GM12878 (cell line): Measurements from ENCODE around the gene CACNA2D3. TPM values are rescaled to one million over a fixed set of nuclear protein-coding genes. Genes with fewer than 3 reads are reported as not detected.

Experiments used
- ATAC-seq: fragments of 200-7000 bp; cut with Tn5 transposase; 3 replicates; pipeline ENCODE4 v1.9.1; 2020; ENCODE audit warnings: mild to moderate bottlenecking, moderate library complexity
- BruUV-seq: library from RNA; stranded (reverse); fragments of 400-500 nt; replicated peaks from 2 replicates; lab custom pipeline; 2021; lab: Mats Ljungman, UMichigan
- CTCF ChIA-PET: fragments of 300-600 bp; sonication (Branson Sonifier 250); formaldehyde crosslinking; extraction: SDS; loops from one replicate; lab custom pipeline; 2021; ENCODE audit warnings: inconsistent platforms; lab: Yijun Ruan, JAX
- POLR2A ChIA-PET: fragments of 350-600 bp; formaldehyde crosslinking; extraction: SDS; loops from one replicate; lab custom pipeline; 2021; ENCODE audit warnings: inconsistent platforms; lab: Charles Lee
- RAD21 ChIA-PET: fragments of 300-600 bp; sonication (Branson Sonifier 250); formaldehyde crosslinking; loops from one replicate; lab custom pipeline; 2023; ENCODE audit warnings: antibody characterized with exemption; ENCODE audit not compliant: unreplicated experiment; lab: Charles Lee
- SMC1A ChIA-PET: fragments of 300-600 bp; sonication (Branson Sonifier 250); formaldehyde crosslinking; loops from one replicate; lab custom pipeline; 2023; ENCODE audit not compliant: unreplicated experiment, uncharacterized antibody; lab: Charles Lee
- DNase-seq: peaks from one replicate; pipeline ENCODE4 v3.0.0-alpha.2; 2011; ENCODE audit warnings: low read depth, low spot score
- FAIRE-seq: peaks from 3 replicates; lab custom pipeline; 2011; peaks lifted over from hg19 to GRCh38; lab: Jason Lieb, UNC
- H2AFZ ChIP-seq: 2 replicates; pipeline ENCODE4 v1.6.0; 2011; ENCODE audit warnings: low read depth, low read length, control low read depth; ENCODE audit not compliant: control insufficient read depth
- H3K27ac ChIP-seq: 2 replicates; pipeline ENCODE4 v1.5.1; 2011; ENCODE audit warnings: control low read depth; ENCODE audit not compliant: control insufficient read depth, insufficient read depth
- H3K27me3 ChIP-seq, 2 experiments: replicated peaks in 1 of 2; 2 replicates each; pipeline versions ENCODE4 v1.6.0 to v1.6.1; 2011; ENCODE audit warnings: low read length in 1 of 2; ENCODE audit not compliant: control insufficient read depth in 2 of 2, insufficient read depth in 2 of 2
- H3K36me3 ChIP-seq, 2 experiments: 2 replicates each; pipeline ENCODE4 v1.5.1; 2011; ENCODE audit warnings: low read length in 1 of 2; ENCODE audit not compliant: control insufficient read depth in 2 of 2, insufficient read depth in 2 of 2
- H3K4me1 ChIP-seq: 2 replicates; pipeline ENCODE4 v1.6.1; 2011; ENCODE audit warnings: mild to moderate bottlenecking, low read length, moderate library complexity, mixed read lengths; ENCODE audit not compliant: control insufficient read depth, insufficient read depth
- H3K4me2 ChIP-seq: 2 replicates; pipeline ENCODE4 v1.6.0; 2011; ENCODE audit warnings: control low read depth; ENCODE audit not compliant: control insufficient read depth, insufficient read depth
- H3K4me3 ChIP-seq: fragments of 200-600 bp; sonication (generic); 2 replicates; pipeline ENCODE4 v1.5.1; 2016
- H3K79me2 ChIP-seq: 2 replicates; pipeline ENCODE4 v1.6.0; 2011; ENCODE audit warnings: low read length; ENCODE audit not compliant: control insufficient read depth, insufficient read depth
- H3K9ac ChIP-seq: 2 replicates; pipeline ENCODE4 v1.8.0; 2011; ENCODE audit warnings: low read length, control low read depth, mixed read lengths; ENCODE audit not compliant: control insufficient read depth, insufficient read depth
- H3K9me3 ChIP-seq: replicated peaks from 3 replicates; pipeline ENCODE4 v1.5.1; 2011; ENCODE audit warnings: mild to moderate bottlenecking, low read length; ENCODE audit not compliant: control insufficient read depth, insufficient read depth
- H4K20me1 ChIP-seq: 2 replicates; pipeline ENCODE4 v1.6.0; 2011; ENCODE audit not compliant: control insufficient read depth, insufficient read depth
- ATF2 ChIP-seq: IDR thresholded peaks from 2 replicates; pipeline ENCODE4 v1.6.1; 2012; ENCODE audit warnings: low read length, inconsistent platforms
- ATF7 ChIP-seq: fragments of 450-650 bp; IDR thresholded peaks from 2 replicates; pipeline ENCODE4 v1.6.1; 2016; ENCODE audit warnings: low read depth, mild to moderate bottlenecking
- BACH1 ChIP-seq: fragments of 450-650 bp; IDR thresholded peaks from 2 replicates; pipeline ENCODE4 v1.6.1; 2017; ENCODE audit warnings: mild to moderate bottlenecking, borderline replicate concordance
- CBFB ChIP-seq: IDR thresholded peaks from 2 replicates; pipeline ENCODE4 v1.6.1; 2016; ENCODE audit warnings: antibody characterized with exemption, low read depth
- ETV6 ChIP-seq, 2 experiments: fragments of 450-650 bp in 1 of 2; IDR thresholded peaks in 1 of 2; conservative IDR thresholded peaks in 1 of 2; 2 replicates each; pipeline ENCODE4 v1.6.1; 2014; ENCODE audit warnings: antibody characterized with exemption in 1 of 2, borderline replicate concordance in 1 of 2, low read depth in 1 of 2, mild to moderate bottlenecking in 1 of 2, moderate library complexity in 1 of 2
- HDGF ChIP-seq: fragments of 450-650 bp; IDR thresholded peaks from 2 replicates; pipeline ENCODE4 v1.6.1; 2016; ENCODE audit warnings: antibody characterized with exemption
- MAX ChIP-seq: IDR thresholded peaks from 2 replicates; pipeline ENCODE4 v1.6.1; 2012; ENCODE audit warnings: low read depth, low read length, improper control_type of control experiment
- NFXL1 ChIP-seq: fragments of 450-650 bp; IDR thresholded peaks from 2 replicates; pipeline ENCODE4 v1.6.1; 2017; ENCODE audit warnings: antibody characterized with exemption, mild to moderate bottlenecking, borderline replicate concordance
- RAD21 ChIP-seq: IDR thresholded peaks from 2 replicates; pipeline ENCODE4 v1.6.1; 2011; ENCODE audit warnings: mild to moderate bottlenecking, low read depth, low read length, moderate library complexity; ENCODE audit not compliant: insufficient read depth
- SMAD1 ChIP-seq: fragments of 450-650 bp; IDR thresholded peaks from 2 replicates; pipeline ENCODE4 v1.6.1; 2018; ENCODE audit warnings: mild to moderate bottlenecking, low read depth; ENCODE audit not compliant: partially characterized antibody
- SPI1 ChIP-seq: IDR thresholded peaks from 2 replicates; pipeline ENCODE4 v1.6.1; 2011; ENCODE audit warnings: low read depth, mild to moderate bottlenecking, low read length, moderate library complexity, borderline replicate concordance; ENCODE audit not compliant: insufficient read depth
- SREBF2 ChIP-seq: IDR thresholded peaks from 2 replicates; pipeline ENCODE4 v1.6.1; 2012; ENCODE audit warnings: mild to moderate bottlenecking, low read length
- ZBTB33 ChIP-seq: fragments of 450-650 bp; IDR thresholded peaks from 2 replicates; pipeline ENCODE4 v1.6.1; 2017; ENCODE audit warnings: mild to moderate bottlenecking
- ZNF274 ChIP-seq: IDR thresholded peaks from one replicate; pipeline ENCODE4 v1.8.0; 2011; ENCODE audit not compliant: insufficient read length, insufficient read depth
- ZSCAN29 ChIP-seq: fragments of 450-650 bp; IDR thresholded peaks from 2 replicates; pipeline ENCODE4 v1.6.1; 2017; ENCODE audit warnings: mild to moderate bottlenecking, moderate library complexity
- WGBS: methylation state at CpG from one replicate; pipeline ENCODE4 v1.1.6; 2016; ENCODE audit warnings: low lambda C conversion rate; ENCODE audit not compliant: insufficient replicate concordance, insufficient coverage; ENCODE audit errors: missing lambda C conversion rate; 5-methylcytosine and 5-hydroxymethylcytosine counted together
- in situ Hi-C: fragments of 300-500 bp; cut with MboI; formaldehyde crosslinking; loops from 9 replicates; pipeline ENCODE4 v1.14.3; 2018; ENCODE audit warnings: mixed read lengths
- intact Hi-C: fragments of 100-400 bp; cut with micrococcal nuclease; formaldehyde crosslinking; loops from one replicate; pipeline ENCODE4 v1.14.2; 2022; ENCODE audit not compliant: unreplicated experiment
- polyA plus RNA-seq, 11 experiments: library from polyadenylated mRNA; depleted of rRNA in 4 of 11; unstranded in 6 of 11; stranded (reverse) in 5 of 11; fragments of >200 nt; fragmentation: Nextera tagmentation in 4 of 11; fragmentation: Illumina TruSeq in 1 of 11; extraction: Ambion mirVana in 4 of 11; extraction: Trizol in 1 of 11; gene quantifications; 1 replicate in 1 of 11; 2 replicates in 10 of 11; pipeline versions ENCODE4 v1.2.1 to v1.2.3, GENCODE V29; 2011 to 2016; ENCODE audit warnings: inconsistent platforms in 2 of 11, missing spikeins in 2 of 11, low read depth in 1 of 11
- total RNA-seq, 4 experiments: library from RNA; depleted of rRNA in 3 of 4; stranded (reverse); fragments of >200 nt in 3 of 4; fragmentation: Illumina TruSeq in 1 of 4; extraction: Trizol in 1 of 4; gene quantifications; 2 replicates each; pipeline versions ENCODE4 v1.2.1 to v1.2.3, GENCODE V29; 2013 to 2021

Gene CACNA2D3
- total and polyA plus RNA-seq, 10 of the 15 experiments (the other 5 are each of a cell fraction or from before 2014, with no cell fraction given), result not detected

- BruUV-seq, result no TSS peak
- Histone ChIP-seq H3K9ac (no peak overlapping the region), H2AFZ (no peak overlapping the region), H4K20me1 (no peaks in the 10 kb centered on the region; the same call in none of the 2 replicates), H3K4me3 (no peak overlapping the region), H3K4me2 (no peak overlapping the region), H3K79me2 (no peaks in the 10 kb centered on the region), H3K4me1 (no peaks in the 10 kb centered on the region), H3K27me3 (no peaks in the 10 kb centered on the region), H3K9me3 (no peaks in the 10 kb centered on the region), H3K36me3 (no peaks in the 10 kb centered on the region), H3K27ac (no peak overlapping the region)
- intact Hi-C loops (no loop called here), in situ Hi-C loops (no loop called here)
- DNase-seq (no peak), ATAC-seq (no peak), FAIRE-seq (no peak)
- no peak for TF ChIP-seq ZNF274
- no peak for TF ChIP-seq RAD21
- no peak for TF ChIP-seq ATF7
- no peak for TF ChIP-seq SREBF2
- TF ChIP-seq ATF2, result no peak
- no peak for TF ChIP-seq SMAD1
- no peak for TF ChIP-seq NFXL1
- no peak for TF ChIP-seq ZBTB33
- TF ChIP-seq ZSCAN29, result no peak
- no peak for TF ChIP-seq CBFB
- no peak for TF ChIP-seq SPI1
- no peak for TF ChIP-seq ETV6 (conservative IDR thresholded peaks at IDR 0.05 in 1 of 2, IDR thresholded peaks at IDR 0.05 in 1 of 2; ENCODE audit: borderline replicate concordance in 1 of 2, low read depth in 1 of 2)
- no peak for TF ChIP-seq MAX
- TF ChIP-seq HDGF, result no peak
- TF ChIP-seq BACH1, result no peak
- ChIA-PET RAD21 (no interaction called here), SMC1A (no interaction called here), CTCF (no interaction called here), POLR2A (no interaction called here)
- 71% methylated on average over 9 of the region's 9 CpGs for WGBS
Measured at GRCh38 chr3:54079730-54080325, 42.5 kb upstream of the CACNA2D3 start.
